GM12892 (cell line): ENCODE data around the gene TCF15.

ENCODE experiments used
- POLR2AphosphoS5 ChIP-seq: IDR thresholded peaks from 2 replicates; pipeline ENCODE4 v1.6.1; 2011; ENCODE audit warnings: low read depth, low read length, control low read depth
- TAF1 ChIP-seq: IDR thresholded peaks from 2 replicates; pipeline ENCODE4 v1.6.1; 2011; ENCODE audit warnings: low read depth, mild to moderate bottlenecking, control low read depth, low read length, borderline replicate concordance

DNA sequence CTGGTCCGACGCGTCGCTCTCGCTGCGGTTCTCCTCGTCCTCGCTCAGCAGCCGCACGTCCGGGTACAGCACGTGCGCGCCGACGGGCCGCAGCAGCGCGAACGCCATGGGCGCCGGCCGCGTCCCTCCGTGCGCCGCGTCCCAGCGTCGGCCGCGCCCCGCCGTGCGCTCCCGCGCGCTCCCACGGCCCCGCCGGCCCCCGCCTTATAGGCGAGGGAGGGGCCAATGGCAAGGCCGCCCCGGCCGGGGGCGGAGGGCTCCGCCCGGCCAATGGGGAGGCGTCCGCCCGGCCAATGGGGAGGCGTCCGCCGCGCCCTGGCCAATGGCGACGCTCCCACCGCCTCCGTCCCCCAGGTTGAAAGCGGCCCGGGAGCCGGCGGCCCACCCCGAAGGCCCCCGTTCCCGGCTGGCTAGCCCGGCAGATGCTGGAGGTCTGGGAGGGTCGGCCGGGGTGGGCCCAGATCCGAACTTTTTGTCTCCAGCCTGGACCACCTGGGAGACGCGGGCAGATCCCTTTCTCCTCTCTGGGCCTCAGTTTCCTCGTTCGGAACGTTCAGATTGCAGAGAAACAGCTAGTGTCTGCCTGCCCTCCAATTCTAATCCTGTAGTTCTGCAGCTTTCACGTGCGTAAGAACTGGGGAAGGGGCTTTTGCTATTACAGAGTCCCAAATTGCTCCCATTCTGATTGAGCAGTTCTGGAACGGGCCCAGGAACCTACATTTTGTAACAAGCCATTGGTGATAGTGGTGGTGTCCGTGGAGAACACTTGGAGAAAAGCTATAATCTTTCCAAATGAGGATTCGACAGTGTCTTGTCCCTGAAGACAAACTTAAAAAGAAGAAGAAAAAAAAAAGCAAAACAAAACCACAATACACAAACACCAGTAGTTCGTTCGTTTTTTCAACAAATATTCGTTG lies at the start of gene TCF15:
- TF ChIP-seq POLR2AphosphoS5 (no peak), TAF1 (no peak)
